ENCODE measurements around the gene ZCWPW1. TPM values are rescaled to one million over a fixed set of nuclear protein-coding genes. Genes with fewer than 3 reads are reported as not detected.

Gene ZCWPW1
- total RNA-seq (1 to 10 TPM; 5.6 to 7.2 TPM), polyA plus RNA-seq (10 to 100 TPM in 1 of 2 donors, 1 to 10 TPM in 1; 5.1 to 12.2 TPM)
- long read RNA-seq, donor 1, partial matches to known transcripts: 17 of 18 reads
- long read RNA-seq, donor 1, other reads (novel, unspliced or antisense): 0 of 18 reads
- long read RNA-seq, donor 2, partial matches to known transcripts: 25 of 25 reads
- long read RNA-seq, donor 2, other reads (novel, unspliced or antisense): 0 of 25 reads
- long read RNA-seq, donor 3: 0 reads
- long read RNA-seq, donor 4: 0 reads
- long read RNA-seq, donor 5, partial matches to known transcripts: 0 of 1 reads
- long read RNA-seq, donor 5, other reads (novel, unspliced or antisense): 0 of 1 reads

- peak; percentile 97 to 98 (median 98) for DNase-seq
- peaks cover 1 to 23% (median 12%) of the 10 kb centered on the region in 5 donors for H3K4me1 ChIP-seq (ENCODE audit: control insufficient read depth in 5 of 5, insufficient read depth in 5 of 5, low read length in 5 of 5)
- no peaks in the 10 kb centered on the region for H3K9me3 ChIP-seq (ENCODE audit: control insufficient read depth in 4 of 4, insufficient read depth in 3 of 4, low read length in 3 of 4)
- peak within 1 kb of the TSS; percentile 98 for H3K27ac ChIP-seq (ENCODE audit: low read depth in 1 of 2, low read length in 1 of 2)
- WGBS, 2 donors: 1% methylated on average over 66 of the region's 66 CpGs
- H3K4me3 ChIP-seq: peak within 1 kb of the TSS; percentile 73
- ATAC-seq (ENCODE audit: insufficient read depth, low FRiP score): peak; percentile 75
- H3K36me3 ChIP-seq (ENCODE audit: control insufficient read depth in 4 of 4, insufficient read depth in 4 of 4, low read length in 4 of 4): peaks cover 0 to 14% (median 7%) of the 10 kb centered on the region in 4 donors
- no peak for TF ChIP-seq CTCF (IDR thresholded peaks at IDR 0.05; ENCODE audit: control extremely low read depth, extremely low read depth)
- H3K9ac ChIP-seq (ENCODE audit: insufficient read depth in 1 of 2, low read length in 2 of 2): peak within 1 kb of the TSS; percentile 100
- H3K27me3 ChIP-seq (ENCODE audit: control insufficient read depth in 3 of 3, insufficient read depth in 3 of 3, low read length in 2 of 3): no peaks in the 10 kb centered on the region
Measured at GRCh38 chr7:100428199-100428966, at the start of gene ZCWPW1. Gene ZCWPW1, minus strand, starts transcription at chr7:100428703. Its CDS starts 8,054 bp downstream, at chr7:100420649.

GRCh38 chr7:100477871-100478267, 49.4 kb upstream of the ZCWPW1 start:
- H3K27ac ChIP-seq (ENCODE audit: low read depth in 1 of 2, low read length in 1 of 2): peak overlapping the region; percentile 65 to 94

More at GRCh38 chr7:100477871-100478267, 49.4 kb upstream of the ZCWPW1 start:
- no peaks in the 10 kb centered on the region for H3K27me3 ChIP-seq (ENCODE audit: control insufficient read depth in 3 of 3, insufficient read depth in 3 of 3, low read length in 2 of 3)
- H3K9ac ChIP-seq (ENCODE audit: insufficient read depth in 1 of 2, low read length in 2 of 2): no peak overlapping the region
- H3K4me1 ChIP-seq (ENCODE audit: control insufficient read depth in 5 of 5, insufficient read depth in 5 of 5, low read length in 5 of 5): peaks cover 4 to 31% (median 21%) of the 10 kb centered on the region in 5 donors
- H3K36me3 ChIP-seq (ENCODE audit: control insufficient read depth in 4 of 4, insufficient read depth in 4 of 4, low read length in 4 of 4): peaks cover 3 to 18% (median 10%) of the 10 kb centered on the region in 4 donors
- H3K9me3 ChIP-seq (ENCODE audit: control insufficient read depth in 4 of 4, insufficient read depth in 3 of 4, low read length in 3 of 4): no peaks in the 10 kb centered on the region
- 1 to 3% methylated on average over 16 of the region's 16 CpGs for WGBS, 2 donors
- no peak for ATAC-seq (ENCODE audit: insufficient read depth, low FRiP score)
- TF ChIP-seq CTCF (IDR thresholded peaks at IDR 0.05; ENCODE audit: control extremely low read depth, extremely low read depth): no peak
- DNase-seq: no peak
- H3K4me3 ChIP-seq: peak overlapping the region; percentile 96

All from lung (tissue), 16 donors.